Iris pigment epithelial cell (primary cell): ENCODE data around the gene PAPOLB.

Experiments
- DNase-seq: peaks from one replicate; pipeline ENCODE4 v3.0.0-alpha.2; 2011; ENCODE audit warnings: low read depth

The PAPOLB gene

GRCh38 chr7:4878336-4879335, 16.8 kb upstream of the PAPOLB start:
- no peak for DNase-seq

- no peak for DNase-seq
Measured at GRCh38 chr7:4876586-4876985, 14.8 kb upstream of the PAPOLB start.

- no peak for DNase-seq
Measured at GRCh38 chr7:4875391-4875790, 13.6 kb upstream of the PAPOLB start.

- DNase-seq = no peak
Measured at GRCh38 chr7:4873071-4873944, 11.5 kb upstream of the PAPOLB start.

GRCh38 chr7:4871930-4872675, 10.3 kb upstream of the PAPOLB start:
- no peak for DNase-seq

GRCh38 chr7:4871056-4871680, 9.3 kb upstream of the PAPOLB start:
- no peak for DNase-seq

GRCh38 chr7:4868493-4868892, 6.7 kb upstream of the PAPOLB start:
- DNase-seq = no peak

GRCh38 chr7:4866528-4867496, 5.0 kb upstream of the PAPOLB start:
- DNase-seq = no peak

GRCh38 chr7:4862156-4862555, 326 bp upstream of the PAPOLB start:
- DNase-seq = no peak

GRCh38 chr7:4861227-4861626, 603 bp downstream of the PAPOLB start:
- DNase-seq = no peak

GRCh38 chr7:4857189-4857588, 4.6 kb downstream of the PAPOLB start:
- no peak for DNase-seq

GRCh38 chr7:4856336-4857057, 5.3 kb downstream of the PAPOLB start:
- DNase-seq = no peak

GRCh38 chr7:4854916-4855315, 6.9 kb downstream of the PAPOLB start:
- no peak for DNase-seq

- DNase-seq = peak; percentile 26
Measured at GRCh38 chr7:4851459-4852422, 10.1 kb downstream of the PAPOLB start.

GRCh38 chr7:4850262-4850795, 11.5 kb downstream of the PAPOLB start:
- no peak for DNase-seq

- peak; percentile 40 for DNase-seq
Measured at GRCh38 chr7:4849390-4849789, 12.4 kb downstream of the PAPOLB start.

GRCh38 chr7:4845740-4846142, 16.1 kb downstream of the PAPOLB start:
- no peak for DNase-seq
